ENCODE results near the gene KLHL30.

KLHL30 gene

GRCh38 chr2:238130111-238130695 lies 8.3 kb upstream of the KLHL30 start:
- no peak for DNase-seq

GRCh38 chr2:238130696-238131628 lies 7.5 kb upstream of the KLHL30 start:
- DNase-seq, result no peak

- DNase-seq, result no peak
Measured at GRCh38 chr2:238131761-238132462, 6.6 kb upstream of the KLHL30 start.

GRCh38 chr2:238132463-238133450 lies 5.7 kb upstream of the KLHL30 start:
- DNase-seq, result no peak

- no peak for DNase-seq
Measured at GRCh38 chr2:238133499-238134392, 4.7 kb upstream of the KLHL30 start.

GRCh38 chr2:238134393-238134785 lies 4.1 kb upstream of the KLHL30 start:
- DNase-seq, result no peak

GRCh38 chr2:238135601-238136150 lies 2.8 kb upstream of the KLHL30 start:
- no peak for DNase-seq

GRCh38 chr2:238136820-238137537 lies 1.5 kb upstream of the KLHL30 start:
- DNase-seq, result no peak

- DNase-seq, result no peak
Measured at GRCh38 chr2:238137885-238138284, 583 bp upstream of the KLHL30 start.

GRCh38 chr2:238139196-238140039 lies 950 bp downstream of the KLHL30 start:
- no peak for DNase-seq

- no peak for DNase-seq
Measured at GRCh38 chr2:238140040-238140439, 1.6 kb downstream of the KLHL30 start.

- no peak for DNase-seq
Measured at GRCh38 chr2:238140721-238141540, 2.5 kb downstream of the KLHL30 start.

- no peak for DNase-seq
Measured at GRCh38 chr2:238141541-238142318, 3.3 kb downstream of the KLHL30 start.

GRCh38 chr2:238142382-238143205 lies 4.1 kb downstream of the KLHL30 start:
- no peak for DNase-seq
